ENCODE results near the gene RPL13. TPM values are rescaled to one million over a fixed set of nuclear protein-coding genes. Genes with fewer than 3 reads are reported as not detected.
A peak's percentile ranks its signal among the peaks of the same experiment; 100 is the strongest.

RPL13 gene
- total and polyA plus RNA-seq, 2 of the 13 experiments (the other 11 are each of a cell fraction or from before 2014, with no cell fraction given): 2,988 to 4,411 TPM

DNA sequence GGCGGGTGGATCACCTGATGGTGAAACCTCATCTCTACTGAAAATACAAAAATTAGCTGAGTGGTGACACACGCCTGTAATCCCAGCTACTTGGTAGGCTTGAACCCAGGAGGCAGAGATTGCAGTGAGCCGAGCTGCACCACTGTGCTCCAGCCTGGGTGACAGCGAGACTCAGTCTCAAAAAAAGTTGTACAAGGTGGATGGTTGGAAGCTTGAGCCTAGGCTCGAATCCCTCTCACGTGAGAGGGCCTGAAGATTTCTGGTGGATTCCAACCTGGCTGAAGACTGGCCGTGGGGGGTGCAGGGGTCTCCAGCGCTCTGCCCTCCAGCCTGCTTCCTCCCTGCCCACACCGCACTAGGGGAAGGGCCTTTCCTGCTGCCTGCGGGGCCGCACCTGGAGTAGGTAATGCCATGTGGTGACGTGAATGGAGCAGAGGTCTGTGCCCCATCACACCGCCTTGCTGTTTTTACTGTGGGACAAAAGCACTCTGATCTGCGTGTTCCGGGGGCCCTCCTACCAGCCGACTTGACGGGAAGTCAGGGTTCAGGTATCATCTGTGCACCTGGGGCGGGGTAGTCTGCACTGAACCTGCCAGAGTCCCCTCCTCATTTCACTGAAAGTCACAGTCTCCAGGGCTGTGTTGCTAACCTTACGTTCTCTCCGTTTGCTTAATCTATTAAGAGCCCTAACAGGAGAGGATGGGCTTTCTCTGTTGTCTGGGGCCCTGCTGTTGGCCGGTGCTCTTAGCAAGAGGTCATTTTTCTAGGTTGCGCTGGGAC is 4.2 kb downstream of the RPL13 start (continued):
- TF ChIP-seq, protein P1, sequence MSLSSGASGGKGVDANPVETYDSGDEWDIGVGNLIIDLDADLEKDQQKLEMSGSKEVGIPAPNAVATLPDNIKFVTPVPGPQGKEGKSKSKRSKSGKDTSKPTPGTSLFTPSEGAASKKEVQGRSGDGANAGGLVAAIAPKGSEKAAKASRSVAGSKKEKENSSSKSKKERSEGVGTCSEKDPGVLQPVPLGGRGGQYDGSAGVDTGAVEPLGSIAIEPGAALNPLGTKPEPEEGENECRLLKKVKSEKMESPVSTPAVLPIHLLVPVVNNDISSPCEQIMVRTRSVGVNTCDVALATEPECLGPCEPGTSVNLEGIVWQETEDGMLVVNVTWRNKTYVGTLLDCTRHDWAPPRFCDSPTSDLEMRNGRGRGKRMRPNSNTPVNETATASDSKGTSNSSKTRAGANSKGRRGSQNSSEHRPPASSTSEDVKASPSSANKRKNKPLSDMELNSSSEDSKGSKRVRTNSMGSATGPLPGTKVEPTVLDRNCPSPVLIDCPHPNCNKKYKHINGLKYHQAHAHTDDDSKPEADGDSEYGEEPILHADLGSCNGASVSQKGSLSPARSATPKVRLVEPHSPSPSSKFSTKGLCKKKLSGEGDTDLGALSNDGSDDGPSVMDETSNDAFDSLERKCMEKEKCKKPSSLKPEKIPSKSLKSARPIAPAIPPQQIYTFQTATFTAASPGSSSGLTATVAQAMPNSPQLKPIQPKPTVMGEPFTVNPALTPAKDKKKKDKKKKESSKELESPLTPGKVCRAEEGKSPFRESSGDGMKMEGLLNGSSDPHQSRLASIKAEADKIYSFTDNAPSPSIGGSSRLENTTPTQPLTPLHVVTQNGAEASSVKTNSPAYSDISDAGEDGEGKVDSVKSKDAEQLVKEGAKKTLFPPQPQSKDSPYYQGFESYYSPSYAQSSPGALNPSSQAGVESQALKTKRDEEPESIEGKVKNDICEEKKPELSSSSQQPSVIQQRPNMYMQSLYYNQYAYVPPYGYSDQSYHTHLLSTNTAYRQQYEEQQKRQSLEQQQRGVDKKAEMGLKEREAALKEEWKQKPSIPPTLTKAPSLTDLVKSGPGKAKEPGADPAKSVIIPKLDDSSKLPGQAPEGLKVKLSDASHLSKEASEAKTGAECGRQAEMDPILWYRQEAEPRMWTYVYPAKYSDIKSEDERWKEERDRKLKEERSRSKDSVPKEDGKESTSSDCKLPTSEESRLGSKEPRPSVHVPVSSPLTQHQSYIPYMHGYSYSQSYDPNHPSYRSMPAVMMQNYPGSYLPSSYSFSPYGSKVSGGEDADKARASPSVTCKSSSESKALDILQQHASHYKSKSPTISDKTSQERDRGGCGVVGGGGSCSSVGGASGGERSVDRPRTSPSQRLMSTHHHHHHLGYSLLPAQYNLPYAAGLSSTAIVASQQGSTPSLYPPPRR (CRISPR knock-in tag; IDR thresholded peaks at IDR 0.05; ENCODE audit: borderline replicate concordance): no peak; the same call in 1 of the 2 replicates
- TF ChIP-seq ZNF335 (CRISPR knock-in tag; IDR thresholded peaks at IDR 0.05): 0 out of 2 replicates have a peak, but pooled peaks have one; percentile 12
- TF ChIP-seq, protein P2, sequence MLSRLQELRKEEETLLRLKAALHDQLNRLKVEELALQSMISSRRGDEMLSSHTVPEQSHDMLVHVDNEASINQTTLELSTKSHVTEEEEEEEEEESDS (CRISPR knock-in tag; IDR thresholded peaks at IDR 0.05; ENCODE audit: borderline replicate concordance): 0 out of 2 replicates have a peak, but pooled peaks have one; percentile 53
- peak; percentile 14; the same call in 1 of the 2 replicates for TF ChIP-seq DPF2 (CRISPR knock-in tag; IDR thresholded peaks at IDR 0.05; ENCODE audit: borderline replicate concordance, low read depth)
- no peak for TF ChIP-seq SYNCRIP (IDR thresholded peaks at IDR 0.05; ENCODE audit: insufficient read depth, low read depth, low read length)
- TF ChIP-seq ZNF749 (CRISPR knock-in tag; IDR thresholded peaks at IDR 0.05; ENCODE audit: borderline replicate concordance): 0 out of 2 replicates have a peak, but pooled peaks have one; percentile 28
- TF ChIP-seq, protein P3, sequence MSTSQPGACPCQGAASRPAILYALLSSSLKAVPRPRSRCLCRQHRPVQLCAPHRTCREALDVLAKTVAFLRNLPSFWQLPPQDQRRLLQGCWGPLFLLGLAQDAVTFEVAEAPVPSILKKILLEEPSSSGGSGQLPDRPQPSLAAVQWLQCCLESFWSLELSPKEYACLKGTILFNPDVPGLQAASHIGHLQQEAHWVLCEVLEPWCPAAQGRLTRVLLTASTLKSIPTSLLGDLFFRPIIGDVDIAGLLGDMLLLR (CRISPR knock-in tag; IDR thresholded peaks at IDR 0.05): peak; percentile 67; the same call in 1 of the 2 replicates
- TF ChIP-seq, protein P4, sequence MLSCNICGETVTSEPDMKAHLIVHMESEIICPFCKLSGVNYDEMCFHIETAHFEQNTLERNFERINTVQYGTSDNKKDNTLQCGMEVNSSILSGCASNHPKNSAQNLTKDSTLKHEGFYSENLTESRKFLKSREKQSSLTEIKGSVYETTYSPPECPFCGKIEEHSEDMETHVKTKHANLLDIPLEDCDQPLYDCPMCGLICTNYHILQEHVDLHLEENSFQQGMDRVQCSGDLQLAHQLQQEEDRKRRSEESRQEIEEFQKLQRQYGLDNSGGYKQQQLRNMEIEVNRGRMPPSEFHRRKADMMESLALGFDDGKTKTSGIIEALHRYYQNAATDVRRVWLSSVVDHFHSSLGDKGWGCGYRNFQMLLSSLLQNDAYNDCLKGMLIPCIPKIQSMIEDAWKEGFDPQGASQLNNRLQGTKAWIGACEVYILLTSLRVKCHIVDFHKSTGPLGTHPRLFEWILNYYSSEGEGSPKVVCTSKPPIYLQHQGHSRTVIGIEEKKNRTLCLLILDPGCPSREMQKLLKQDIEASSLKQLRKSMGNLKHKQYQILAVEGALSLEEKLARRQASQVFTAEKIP (CRISPR knock-in tag; IDR thresholded peaks at IDR 0.05; ENCODE audit: borderline replicate concordance): no peak
- TF ChIP-seq MED8 (CRISPR knock-in tag; IDR thresholded peaks at IDR 0.05; ENCODE audit: insufficient replicate concordance): peak; percentile 59
- TF ChIP-seq, protein P5, sequence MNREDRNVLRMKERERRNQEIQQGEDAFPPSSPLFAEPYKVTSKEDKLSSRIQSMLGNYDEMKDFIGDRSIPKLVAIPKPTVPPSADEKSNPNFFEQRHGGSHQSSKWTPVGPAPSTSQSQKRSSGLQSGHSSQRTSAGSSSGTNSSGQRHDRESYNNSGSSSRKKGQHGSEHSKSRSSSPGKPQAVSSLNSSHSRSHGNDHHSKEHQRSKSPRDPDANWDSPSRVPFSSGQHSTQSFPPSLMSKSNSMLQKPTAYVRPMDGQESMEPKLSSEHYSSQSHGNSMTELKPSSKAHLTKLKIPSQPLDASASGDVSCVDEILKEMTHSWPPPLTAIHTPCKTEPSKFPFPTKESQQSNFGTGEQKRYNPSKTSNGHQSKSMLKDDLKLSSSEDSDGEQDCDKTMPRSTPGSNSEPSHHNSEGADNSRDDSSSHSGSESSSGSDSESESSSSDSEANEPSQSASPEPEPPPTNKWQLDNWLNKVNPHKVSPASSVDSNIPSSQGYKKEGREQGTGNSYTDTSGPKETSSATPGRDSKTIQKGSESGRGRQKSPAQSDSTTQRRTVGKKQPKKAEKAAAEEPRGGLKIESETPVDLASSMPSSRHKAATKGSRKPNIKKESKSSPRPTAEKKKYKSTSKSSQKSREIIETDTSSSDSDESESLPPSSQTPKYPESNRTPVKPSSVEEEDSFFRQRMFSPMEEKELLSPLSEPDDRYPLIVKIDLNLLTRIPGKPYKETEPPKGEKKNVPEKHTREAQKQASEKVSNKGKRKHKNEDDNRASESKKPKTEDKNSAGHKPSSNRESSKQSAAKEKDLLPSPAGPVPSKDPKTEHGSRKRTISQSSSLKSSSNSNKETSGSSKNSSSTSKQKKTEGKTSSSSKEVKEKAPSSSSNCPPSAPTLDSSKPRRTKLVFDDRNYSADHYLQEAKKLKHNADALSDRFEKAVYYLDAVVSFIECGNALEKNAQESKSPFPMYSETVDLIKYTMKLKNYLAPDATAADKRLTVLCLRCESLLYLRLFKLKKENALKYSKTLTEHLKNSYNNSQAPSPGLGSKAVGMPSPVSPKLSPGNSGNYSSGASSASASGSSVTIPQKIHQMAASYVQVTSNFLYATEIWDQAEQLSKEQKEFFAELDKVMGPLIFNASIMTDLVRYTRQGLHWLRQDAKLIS (CRISPR knock-in tag; IDR thresholded peaks at IDR 0.05): 0 out of 2 replicates have a peak, but pooled peaks have one; percentile 5
- TF ChIP-seq ZNF329 (CRISPR knock-in tag; IDR thresholded peaks at IDR 0.05; ENCODE audit: low read depth): 0 out of 2 replicates have a peak, but pooled peaks have one; percentile 25
- TF ChIP-seq PPARG (CRISPR knock-in tag; conservative IDR thresholded peaks at IDR 0.05): no peak
- TF ChIP-seq, protein P6, sequence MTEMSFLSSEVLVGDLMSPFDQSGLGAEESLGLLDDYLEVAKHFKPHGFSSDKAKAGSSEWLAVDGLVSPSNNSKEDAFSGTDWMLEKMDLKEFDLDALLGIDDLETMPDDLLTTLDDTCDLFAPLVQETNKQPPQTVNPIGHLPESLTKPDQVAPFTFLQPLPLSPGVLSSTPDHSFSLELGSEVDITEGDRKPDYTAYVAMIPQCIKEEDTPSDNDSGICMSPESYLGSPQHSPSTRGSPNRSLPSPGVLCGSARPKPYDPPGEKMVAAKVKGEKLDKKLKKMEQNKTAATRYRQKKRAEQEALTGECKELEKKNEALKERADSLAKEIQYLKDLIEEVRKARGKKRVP (CRISPR knock-in tag; IDR thresholded peaks at IDR 0.05): peak in 1 of 2 experiments; percentile 25; a peak in 1 of 4 replicates
